BJ (cell line): ENCODE data around the gene AK9. TPM values are rescaled to one million over a fixed set of nuclear protein-coding genes. Genes with fewer than 3 reads are reported as not detected.

Experiments used
- CTCF ChIA-PET: fragments of 350-600 bp; formaldehyde crosslinking; extraction: SDS; loops from one replicate; lab custom pipeline; 2021; ENCODE audit warnings: antibody characterized with exemption, inconsistent platforms; lab: Yijun Ruan, JAX
- POLR2A ChIA-PET: fragments of 300-600 bp; sonication (Branson Sonifier 250); formaldehyde crosslinking; extraction: SDS; loops from one replicate; lab custom pipeline; 2021; ENCODE audit warnings: antibody characterized with exemption; lab: Charles Lee
- DNase-seq: peaks from one replicate; pipeline ENCODE4 v3.0.0-alpha.2; 2011; ENCODE audit warnings: low read depth
- H3K27me3 ChIP-seq: 2 replicates; pipeline ENCODE4 v1.6.0; 2011; ENCODE audit warnings: low read length; ENCODE audit not compliant: control insufficient read depth, insufficient read depth
- H3K36me3 ChIP-seq: 2 replicates; pipeline ENCODE4 v1.5.1; 2011; ENCODE audit warnings: low read length; ENCODE audit not compliant: control insufficient read depth, insufficient read depth
- H3K4me3 ChIP-seq: 2 replicates; pipeline ENCODE4 v1.5.1; 2011; ENCODE audit warnings: low read depth, mild to moderate bottlenecking, control low read depth, low read length
- CTCF ChIP-seq: IDR thresholded peaks from 2 replicates; pipeline ENCODE4 v1.5.1; 2011; ENCODE audit warnings: low read depth, mild to moderate bottlenecking, control low read depth, inconsistent platforms, low read length, moderate library complexity; ENCODE audit not compliant: insufficient read depth
- polyA plus RNA-seq: library from polyadenylated mRNA; depleted of rRNA; stranded (reverse); fragments of >200 nt; gene quantifications from 2 replicates; pipeline ENCODE4 v1.2.3, GENCODE V29; 2011; rRNA removed

AK9 gene
- polyA plus RNA-seq, 1 experiment, result 1.3 TPM

- POLR2A ChIA-PET, result no interaction called here
- Histone ChIP-seq H3K27me3 (no peaks in the 10 kb centered on the region), H3K4me3 (no peak overlapping the region), H3K36me3 (peaks cover 38% of the 10 kb centered on the region)
- DNase-seq, result no peak
- CTCF ChIA-PET, result interaction anchor here (2.0 kb wide), 1 partner anchor 8 kb away, joined by 7 read pairs; no protein-coding TSS in a partner anchor
- peak; percentile 8; the same call in 1 of the 2 replicates for TF ChIP-seq CTCF
Observed at GRCh38 chr6:109445382-109445781, 245.6 kb downstream of the AK9 start.

GRCh38 chr6:109443425-109443950 is 247.5 kb downstream of the AK9 start:
- Histone ChIP-seq H3K36me3 (peaks cover 28% of the 10 kb centered on the region), H3K27me3 (no peaks in the 10 kb centered on the region), H3K4me3 (no peak overlapping the region)
- TF ChIP-seq CTCF, result no peak
- POLR2A ChIA-PET, result no interaction called here
- DNase-seq, result no peak
- CTCF ChIA-PET, result no interaction called here

Other genes starting within 250 kb of the AK9 start
- gene MICAL1, start 235.4 kb downstream of the AK9 start, polyA plus RNA-seq, result 47.3 and 84.6 TPM in 2 replicates
- gene ZBTB24, start 208.0 kb downstream of the AK9 start, polyA plus RNA-seq, result 3.0 and 3.7 TPM in 2 replicates
- gene FIG4, start 94 bp upstream of the AK9 start, polyA plus RNA-seq, result 11.2 and 20.9 TPM in 2 replicates